Suprapubic skin (tissue), 4 donors: Measurements from ENCODE around the gene TEKT1. TPM values are rescaled to one million over a fixed set of nuclear protein-coding genes. Genes with fewer than 3 reads are reported as not detected.

Source experiments
- DNase-seq, 2 donors: peaks; one replicate each; pipeline ENCODE4 v3.0.0-alpha.2; 2019; ENCODE audit warnings: low spot score in 2 of 2
- H3K27ac ChIP-seq: fragments of 200-600 bp; sonication (generic); one replicate; pipeline ENCODE4 v1.5.1; 2019
- H3K27me3 ChIP-seq: fragments of 200-600 bp; sonication (generic); one replicate; pipeline ENCODE4 v1.5.1; 2019
- H3K36me3 ChIP-seq: fragments of 200-600 bp; sonication (generic); one replicate; pipeline ENCODE4 v1.5.1; 2019
- H3K4me1 ChIP-seq: fragments of 200-600 bp; sonication (generic); one replicate; pipeline ENCODE4 v1.5.1; 2019
- H3K4me3 ChIP-seq: fragments of 200-600 bp; sonication (generic); one replicate; pipeline ENCODE4 v1.5.1; 2019; ENCODE audit warnings: mild to moderate bottlenecking
- H3K9me3 ChIP-seq: fragments of 200-600 bp; sonication (generic); one replicate; pipeline ENCODE4 v1.5.1; 2019
- EP300 ChIP-seq: sonication (generic); formaldehyde crosslinking; IDR thresholded peaks from one replicate; pipeline ENCODE4 v1.6.1; 2017; ENCODE audit warnings: antibody characterized with exemption
- POLR2A ChIP-seq, 2 donors: fragments of 450-650 bp; IDR thresholded peaks; one replicate each; pipeline ENCODE4 v1.6.1; 2017; ENCODE audit warnings: antibody characterized with exemption in 2 of 2, mild to moderate bottlenecking in 2 of 2, moderate library complexity in 2 of 2
- POLR2AphosphoS5 ChIP-seq, 3 donors: sonication (generic); formaldehyde crosslinking; IDR thresholded peaks; one replicate each; pipeline ENCODE4 v1.6.1; 2017; ENCODE audit warnings: antibody characterized with exemption in 3 of 3
- WGBS: methylation state at CpG from one replicate; pipeline ENCODE4 v1.1.5; 2018; 5-methylcytosine and 5-hydroxymethylcytosine counted together
- total RNA-seq, 4 donors: library from RNA; depleted of rRNA; stranded (reverse); fragments of >200 nt; gene quantifications; one replicate each; pipeline ENCODE4 v1.1.0, GENCODE V29; 2016
- TF ChIP-seq, protein P1 (sequence below), 2 donors: fragments of 200-600 bp in 1 of 2; fragments of 450-650 bp in 1 of 2; sonication (generic) in 1 of 2; IDR thresholded peaks; one replicate each; pipeline ENCODE4 v1.5.1; 2016 to 2019; ENCODE audit warnings: antibody characterized with exemption in 2 of 2, mild to moderate bottlenecking in 1 of 2, moderate library complexity in 1 of 2

Gene TEKT1
- total RNA-seq, 4 donors from 2014 or later = not detected

DNA sequence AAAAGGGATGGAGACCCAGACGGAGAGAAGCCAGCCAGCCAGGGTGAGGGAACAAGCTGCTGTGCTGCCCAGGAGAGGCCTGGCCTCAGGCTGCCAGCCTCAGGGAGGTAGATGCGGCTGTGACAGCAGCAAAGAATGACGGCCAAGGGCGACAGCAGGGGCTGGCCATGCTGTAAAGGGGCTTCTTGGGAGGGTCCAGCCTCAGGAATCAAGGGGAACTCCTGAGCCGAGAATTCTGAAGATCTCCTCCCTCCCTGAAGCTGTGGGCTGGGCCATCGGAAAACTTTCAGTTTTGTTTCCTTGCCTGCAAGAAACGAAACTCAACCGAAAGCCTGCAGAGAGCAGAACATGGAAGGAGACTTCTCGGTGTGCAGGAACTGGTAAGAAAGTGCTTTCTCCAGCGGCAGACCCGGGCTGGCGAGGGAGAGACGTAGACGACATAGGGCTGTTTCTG lies 75.8 kb downstream of the TEKT1 start, which contains the start of gene XAF1:
Gene XAF1, plus strand, starts transcription at position 316 of the 454 bp plus-strand sequence. Its CDS starts 33 bp downstream, at position 349.
- H3K4me1 ChIP-seq = peaks cover 44% of the 10 kb centered on the region
- no peak for DNase-seq
- TF ChIP-seq POLR2AphosphoS5 (IDR thresholded peaks at IDR 0.05) (no peak), EP300 (no peak), POLR2A (IDR thresholded peaks at IDR 0.05) (no peak)
- TF ChIP-seq, protein P1, sequence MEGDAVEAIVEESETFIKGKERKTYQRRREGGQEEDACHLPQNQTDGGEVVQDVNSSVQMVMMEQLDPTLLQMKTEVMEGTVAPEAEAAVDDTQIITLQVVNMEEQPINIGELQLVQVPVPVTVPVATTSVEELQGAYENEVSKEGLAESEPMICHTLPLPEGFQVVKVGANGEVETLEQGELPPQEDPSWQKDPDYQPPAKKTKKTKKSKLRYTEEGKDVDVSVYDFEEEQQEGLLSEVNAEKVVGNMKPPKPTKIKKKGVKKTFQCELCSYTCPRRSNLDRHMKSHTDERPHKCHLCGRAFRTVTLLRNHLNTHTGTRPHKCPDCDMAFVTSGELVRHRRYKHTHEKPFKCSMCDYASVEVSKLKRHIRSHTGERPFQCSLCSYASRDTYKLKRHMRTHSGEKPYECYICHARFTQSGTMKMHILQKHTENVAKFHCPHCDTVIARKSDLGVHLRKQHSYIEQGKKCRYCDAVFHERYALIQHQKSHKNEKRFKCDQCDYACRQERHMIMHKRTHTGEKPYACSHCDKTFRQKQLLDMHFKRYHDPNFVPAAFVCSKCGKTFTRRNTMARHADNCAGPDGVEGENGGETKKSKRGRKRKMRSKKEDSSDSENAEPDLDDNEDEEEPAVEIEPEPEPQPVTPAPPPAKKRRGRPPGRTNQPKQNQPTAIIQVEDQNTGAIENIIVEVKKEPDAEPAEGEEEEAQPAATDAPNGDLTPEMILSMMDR (IDR thresholded peaks at IDR 0.05) = no peak
- no peaks in the 10 kb centered on the region for H3K9me3 ChIP-seq
- H3K27ac ChIP-seq = peak within 1 kb of the TSS; percentile 59
- H3K27me3 ChIP-seq = no peaks in the 10 kb centered on the region
- peaks cover 24% of the 10 kb centered on the region for H3K36me3 ChIP-seq
- 4% methylated on average over 14 of the region's 14 CpGs for WGBS
- peak within 1 kb of the TSS; percentile 56 for H3K4me3 ChIP-seq

DNA sequence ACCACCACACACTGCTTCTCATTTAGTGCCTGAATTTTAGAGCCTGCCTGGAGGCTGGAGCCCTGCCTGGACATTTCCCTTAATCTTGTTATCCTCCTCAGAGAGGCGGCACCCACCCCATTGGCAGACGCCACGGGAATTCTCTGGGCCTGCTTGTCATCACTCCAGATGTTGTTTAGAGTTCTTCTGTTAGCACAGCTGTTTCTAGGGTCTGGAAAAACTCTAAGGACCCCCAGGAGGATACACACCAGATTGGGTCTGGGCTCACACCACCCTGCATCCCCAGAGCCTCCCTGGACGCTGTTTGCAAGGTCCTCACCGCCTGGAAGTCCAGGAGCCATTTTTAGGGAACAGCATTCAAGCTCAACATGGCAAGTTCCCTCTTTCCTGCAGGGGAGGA lies 76.2 kb downstream of the TEKT1 start:
- WGBS = 23% methylated on average over 5 of the region's 5 CpGs
- peak in 1 of 2 donors; percentile 68 for DNase-seq
- Histone ChIP-seq H3K27ac (peak overlapping the region; percentile 59), H3K4me1 (peaks cover 44% of the 10 kb centered on the region), H3K27me3 (no peaks in the 10 kb centered on the region), H3K4me3 (peak overlapping the region; percentile 56), H3K9me3 (no peaks in the 10 kb centered on the region), H3K36me3 (peaks cover 19% of the 10 kb centered on the region)
- TF ChIP-seq, protein P1 (IDR thresholded peaks at IDR 0.05) = no peak
- TF ChIP-seq POLR2AphosphoS5 (IDR thresholded peaks at IDR 0.05) = no peak
- TF ChIP-seq EP300 = no peak
- TF ChIP-seq POLR2A (IDR thresholded peaks at IDR 0.05) = no peak

DNA sequence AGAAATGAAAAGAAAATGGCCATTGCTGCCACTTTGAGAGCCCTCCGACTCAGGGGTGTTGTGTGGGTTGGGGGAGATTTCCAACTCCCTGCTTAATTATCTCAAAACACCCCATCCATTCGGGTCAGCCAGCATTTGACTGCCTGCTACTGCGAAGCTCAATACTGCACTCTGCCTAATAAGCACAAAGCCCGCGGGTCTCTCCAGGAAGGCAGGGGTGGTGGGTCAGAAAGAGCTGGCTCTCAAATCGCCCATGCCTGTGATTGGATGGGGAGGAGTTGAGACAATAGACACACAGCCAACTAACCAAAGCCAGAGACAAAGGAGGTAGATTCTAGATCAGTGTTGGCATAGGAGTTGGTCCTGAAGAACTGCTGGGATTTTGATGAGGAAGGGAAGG lies 78.0 kb downstream of the TEKT1 start:
- DNase-seq = no peak
- peaks cover 4% of the 10 kb centered on the region for H3K36me3 ChIP-seq
- H3K27me3 ChIP-seq = no peaks in the 10 kb centered on the region
- WGBS = 77% methylated on average over 6 of the region's 6 CpGs
- peak overlapping the region; percentile 88 for H3K27ac ChIP-seq
- no peaks in the 10 kb centered on the region for H3K9me3 ChIP-seq
- H3K4me1 ChIP-seq = peaks cover 44% of the 10 kb centered on the region
- TF ChIP-seq, protein P1 (IDR thresholded peaks at IDR 0.05) = no peak
- TF ChIP-seq POLR2AphosphoS5 (IDR thresholded peaks at IDR 0.05) (no peak), EP300 (no peak), POLR2A (IDR thresholded peaks at IDR 0.05) (no peak)
- H3K4me3 ChIP-seq = no peak overlapping the region

DNA sequence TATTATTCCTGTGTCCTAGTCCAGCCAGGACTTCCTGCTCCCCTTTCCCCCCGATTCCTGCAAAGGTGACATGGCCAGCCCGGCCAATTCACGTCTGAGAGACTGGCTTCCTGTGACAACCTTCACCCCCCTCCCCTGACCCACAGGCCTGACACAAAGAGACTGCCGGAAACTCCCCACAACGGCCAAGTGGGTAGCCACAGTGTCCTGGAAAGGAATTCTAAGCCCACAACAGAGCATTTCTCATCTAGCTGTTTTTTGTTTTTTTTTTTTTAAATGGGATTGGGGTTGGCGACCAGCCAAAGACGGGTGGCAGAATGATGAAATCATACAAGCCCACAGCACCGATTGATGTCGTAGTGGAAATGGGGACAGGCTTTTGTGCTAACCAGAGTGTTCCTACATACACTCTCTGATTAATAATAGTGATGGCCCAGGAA lies 78.5 kb downstream of the TEKT1 start:
- Histone ChIP-seq H3K27me3 (no peaks in the 10 kb centered on the region), H3K36me3 (no peaks in the 10 kb centered on the region), H3K4me1 (peaks cover 44% of the 10 kb centered on the region), H3K27ac (peak overlapping the region; percentile 88), H3K9me3 (no peaks in the 10 kb centered on the region), H3K4me3 (no peak overlapping the region)
- TF ChIP-seq POLR2A (IDR thresholded peaks at IDR 0.05) (no peak), POLR2AphosphoS5 (IDR thresholded peaks at IDR 0.05) (peak in 1 of 3 donors; percentile 19), EP300 (no peak)
- DNase-seq = peak; percentile 80 to 82
- 32% methylated on average over 8 of the region's 9 CpGs for WGBS

DNA sequence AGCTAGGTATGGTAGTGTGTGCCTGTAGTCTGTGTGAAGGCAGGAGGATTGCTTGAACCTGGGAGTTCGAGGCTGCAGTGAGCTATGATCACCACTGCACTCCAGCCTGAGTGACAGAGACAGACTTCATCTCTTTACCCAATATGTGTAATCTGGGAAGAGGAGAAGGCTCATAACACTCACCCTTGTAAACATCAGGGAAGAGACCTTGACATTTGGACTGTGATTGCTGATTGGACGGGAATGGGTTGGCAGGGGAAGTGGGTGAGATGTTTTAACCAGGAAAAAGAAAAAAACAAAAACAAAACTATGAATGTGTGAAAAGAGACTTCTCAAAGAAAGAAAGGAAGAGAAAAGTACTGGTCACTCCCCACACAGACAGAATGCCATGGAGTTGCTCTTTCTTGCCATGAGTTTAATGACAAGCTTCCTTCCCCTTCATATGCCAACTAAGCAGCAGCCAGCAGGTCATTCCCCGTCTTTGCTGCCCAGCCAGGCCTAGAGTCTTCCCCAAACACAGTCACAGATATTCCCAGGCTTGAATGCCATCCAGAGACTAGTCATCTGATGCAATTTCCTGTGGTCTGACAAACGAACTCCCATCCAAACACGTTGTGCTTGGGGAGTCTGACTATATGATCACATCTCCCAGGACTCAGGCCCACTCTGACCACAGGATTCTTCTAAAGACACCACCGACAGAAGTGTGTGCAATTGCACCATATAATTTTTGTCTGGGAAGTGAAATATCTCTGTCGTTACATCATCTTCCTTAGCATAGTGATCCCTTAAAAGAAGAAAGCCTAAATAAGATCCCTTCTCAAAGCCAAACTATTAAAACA lies 79.2 kb downstream of the TEKT1 start:
- H3K4me3 ChIP-seq = no peak overlapping the region
- no peaks in the 10 kb centered on the region for H3K36me3 ChIP-seq
- WGBS = 39% methylated on average over 7 of the region's 7 CpGs
- peak in 1 of 2 donors; percentile 77 for DNase-seq
- H3K9me3 ChIP-seq = no peaks in the 10 kb centered on the region
- H3K4me1 ChIP-seq = peaks cover 44% of the 10 kb centered on the region
- H3K27ac ChIP-seq = peak overlapping the region; percentile 88
- peak in 1 of 3 donors; percentile 9 for TF ChIP-seq POLR2AphosphoS5 (IDR thresholded peaks at IDR 0.05)
- TF ChIP-seq POLR2A (IDR thresholded peaks at IDR 0.05) = no peak
- no peaks in the 10 kb centered on the region for H3K27me3 ChIP-seq

DNA sequence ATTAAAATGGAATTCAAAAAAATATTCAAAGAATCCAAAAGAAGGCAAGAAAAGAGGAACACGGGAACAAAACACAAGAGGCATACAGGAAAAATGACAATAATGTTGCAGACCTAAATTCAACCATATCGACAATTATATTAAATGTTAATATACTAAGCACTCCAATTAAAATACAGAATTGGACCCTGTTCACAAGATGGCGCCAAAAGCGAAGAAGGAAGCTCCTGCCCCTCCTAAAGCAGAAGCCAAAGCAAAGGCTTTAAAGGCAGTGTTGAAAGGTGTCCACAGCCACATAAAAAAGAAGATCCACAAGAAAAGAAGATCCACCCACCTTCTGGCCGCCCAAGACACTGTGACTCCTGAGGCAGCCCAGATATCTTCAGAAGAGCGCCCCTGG lies 82.0 kb downstream of the TEKT1 start:
- WGBS = 83% methylated on average over 6 of the region's 6 CpGs
- TF ChIP-seq, protein P1 (IDR thresholded peaks at IDR 0.05) = no peak
- no peak for TF ChIP-seq POLR2AphosphoS5 (IDR thresholded peaks at IDR 0.05)
- no peak for TF ChIP-seq EP300
- TF ChIP-seq POLR2A (IDR thresholded peaks at IDR 0.05) = no peak
- Histone ChIP-seq H3K4me1 (peaks cover 22% of the 10 kb centered on the region), H3K27me3 (no peaks in the 10 kb centered on the region), H3K36me3 (no peaks in the 10 kb centered on the region), H3K4me3 (no peak overlapping the region), H3K9me3 (no peaks in the 10 kb centered on the region), H3K27ac (no peak overlapping the region)
- DNase-seq = no peak
